Mesendoderm (in vitro differentiated cells): ENCODE results near the gene CRABP2.

Experiments
- DNase-seq: peaks from one replicate; pipeline ENCODE4 v3.0.0; 2013
- H2AK5ac ChIP-seq: 2 replicates; pipeline ENCODE4 v1.6.1; 2013; ENCODE audit warnings: low read length, inconsistent platforms
- H2BK120ac ChIP-seq: 2 replicates; pipeline ENCODE4 v1.6.1; 2013; ENCODE audit warnings: low read depth, mild to moderate bottlenecking, low read length, moderate library complexity, mixed read lengths
- H2BK15ac ChIP-seq: replicated peaks from 2 replicates; pipeline ENCODE4 v1.6.1; 2013; ENCODE audit warnings: low read depth, mild to moderate bottlenecking, moderate library complexity
- H2BK5ac ChIP-seq: 2 replicates; pipeline ENCODE4 v1.6.1; 2013; ENCODE audit warnings: low read length, inconsistent platforms
- H3K18ac ChIP-seq: 2 replicates; pipeline ENCODE4 v1.6.1; 2013; ENCODE audit warnings: mild to moderate bottlenecking, low read length, mixed read lengths
- H3K23ac ChIP-seq: one replicate; pipeline ENCODE4 v1.6.1; 2013; ENCODE audit warnings: low read length
- H3K27ac ChIP-seq: 2 replicates; pipeline ENCODE4 v1.5.1; 2013; ENCODE audit warnings: low read depth, mild to moderate bottlenecking, inconsistent platforms, low read length, moderate library complexity
- H3K27me3 ChIP-seq: 2 replicates; pipeline ENCODE4 v1.6.1; 2013; ENCODE audit warnings: low read length, control low read depth, mild to moderate bottlenecking, inconsistent platforms; ENCODE audit not compliant: insufficient read depth, poor library complexity
- H3K36me3 ChIP-seq: 2 replicates; pipeline ENCODE4 v1.6.1; 2013; ENCODE audit warnings: low read length, inconsistent platforms; ENCODE audit not compliant: control insufficient read depth, insufficient read depth
- H3K4ac ChIP-seq: one replicate; pipeline ENCODE4 v1.6.1; 2013; ENCODE audit warnings: low read depth, mild to moderate bottlenecking, low read length, moderate library complexity
- H3K4me1 ChIP-seq: 2 replicates; pipeline ENCODE4 v1.6.1; 2013; ENCODE audit warnings: low read depth, low read length, inconsistent platforms; ENCODE audit not compliant: control insufficient read depth
- H3K4me2 ChIP-seq: 2 replicates; pipeline ENCODE4 v1.6.1; 2013; ENCODE audit warnings: low read length
- H3K4me3 ChIP-seq: 2 replicates; pipeline ENCODE4 v1.5.1; 2013; ENCODE audit warnings: mild to moderate bottlenecking, low read length
- H3K56ac ChIP-seq: one replicate; pipeline ENCODE4 v1.6.1; 2013; ENCODE audit warnings: low read length
- H3K79me1 ChIP-seq: 2 replicates; pipeline ENCODE4 v1.6.1; 2013; ENCODE audit warnings: low read length, inconsistent platforms
- H3K79me2 ChIP-seq: 2 replicates; pipeline ENCODE4 v1.6.1; 2013; ENCODE audit warnings: mild to moderate bottlenecking, low read length; ENCODE audit not compliant: control insufficient read depth, insufficient read depth
- H3K9ac ChIP-seq: 2 replicates; pipeline ENCODE4 v1.6.1; 2013; ENCODE audit warnings: low read length, inconsistent platforms
- H4K5ac ChIP-seq: one replicate; pipeline ENCODE4 v1.6.1; 2013; ENCODE audit warnings: low read length
- H4K8ac ChIP-seq: one replicate; pipeline ENCODE4 v1.6.1; 2013; ENCODE audit warnings: low read depth, mild to moderate bottlenecking, control low read depth, low read length, moderate library complexity
- WGBS: extraction: QIAGEN DNeasy Blood & Tissue Kit; methylation state at CpG from one replicate; pipeline ENCODE4 v1.1.7; 2013; ENCODE audit warnings: low lambda C conversion rate, missing lambda C conversion rate; ENCODE audit not compliant: insufficient coverage; ENCODE audit errors: extremely low coverage; 5-methylcytosine and 5-hydroxymethylcytosine counted together

Gene CRABP2

DNA sequence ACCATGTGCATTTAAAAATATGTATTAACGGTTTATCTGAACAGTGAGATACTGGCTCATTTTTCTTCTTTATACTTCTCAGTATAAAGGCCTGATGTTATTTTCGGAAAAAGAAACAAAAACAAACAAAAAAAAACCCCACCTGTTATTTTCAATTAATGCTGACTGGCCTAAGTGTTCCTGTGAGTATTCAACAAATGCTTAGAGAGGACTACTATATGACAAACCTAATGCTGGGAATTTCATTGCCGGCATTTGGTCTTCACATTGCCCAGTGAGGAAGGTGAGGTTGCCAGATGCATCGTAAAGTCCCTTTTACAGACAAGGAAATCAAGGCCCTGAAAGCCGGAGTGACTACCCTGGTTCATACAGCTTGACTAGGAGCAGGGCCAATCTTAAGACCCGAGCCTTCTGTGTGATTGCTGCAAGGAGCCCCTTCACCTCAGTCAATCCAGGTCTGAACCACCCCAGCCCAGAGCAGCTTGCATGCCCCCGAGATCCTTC lies 34.9 kb upstream of the CRABP2 start:
- Histone ChIP-seq H3K56ac (peak overlapping the region; percentile 98), H2BK15ac (no peak overlapping the region), H3K4me2 (peak overlapping the region; percentile 94), H3K27me3 (no peaks in the 10 kb centered on the region), H3K79me2 (peaks cover 9% of the 10 kb centered on the region), H3K36me3 (peaks cover 7% of the 10 kb centered on the region), H2BK5ac (peak overlapping the region; percentile 56), H3K79me1 (peaks cover 7% of the 10 kb centered on the region), H3K4me3 (peak overlapping the region; percentile 82), H4K5ac (peak overlapping the region; percentile 72), H3K9ac (peak overlapping the region; percentile 97), H3K23ac (peak overlapping the region; percentile 76), H3K4ac (peak overlapping the region; percentile 4), H3K18ac (no peak overlapping the region), H4K8ac (no peak overlapping the region), H3K27ac (peak overlapping the region; percentile 56), H2BK120ac (no peak overlapping the region), H3K4me1 (peaks cover 7% of the 10 kb centered on the region), H2AK5ac (peak overlapping the region; percentile 96)
- no CpG with 5 or more reads among the region's 7 CpGs for WGBS
- no peak for DNase-seq

- DNase-seq = no peak
- H3K27me3 ChIP-seq = no peaks in the 10 kb centered on the region
- no peaks in the 10 kb centered on the region for H3K79me1 ChIP-seq
- H2AK5ac ChIP-seq = no peak overlapping the region
- no peak overlapping the region for H3K4ac ChIP-seq
- no peak overlapping the region for H2BK120ac ChIP-seq
- H3K79me2 ChIP-seq = no peaks in the 10 kb centered on the region
- no peak overlapping the region for H3K18ac ChIP-seq
- H3K27ac ChIP-seq = no peak overlapping the region
- H3K4me3 ChIP-seq = no peak overlapping the region
- H3K9ac ChIP-seq = no peak overlapping the region
- H3K23ac ChIP-seq = no peak overlapping the region
- H3K4me1 ChIP-seq = peaks cover 6% of the 10 kb centered on the region
- no peak overlapping the region for H3K4me2 ChIP-seq
- no CpG with 5 or more reads among the region's 2 CpGs for WGBS
- H2BK15ac ChIP-seq = no peak overlapping the region
- H3K36me3 ChIP-seq = peaks cover 4% of the 10 kb centered on the region
- no peak overlapping the region for H4K5ac ChIP-seq
- H2BK5ac ChIP-seq = no peak overlapping the region
- H3K56ac ChIP-seq = no peak overlapping the region
- H4K8ac ChIP-seq = no peak overlapping the region
These were observed 33.5 kb upstream of the CRABP2 start for GRCh38 chr1:156738916-156739315.

GRCh38 chr1:156738407-156738806 lies 33.0 kb upstream of the CRABP2 start:
- H3K79me2 ChIP-seq = no peaks in the 10 kb centered on the region
- H4K5ac ChIP-seq = no peak overlapping the region
- H2BK15ac ChIP-seq = no peak overlapping the region
- no peak overlapping the region for H4K8ac ChIP-seq
- H3K27ac ChIP-seq = no peak overlapping the region
- H2BK5ac ChIP-seq = no peak overlapping the region
- no peak overlapping the region for H3K4me2 ChIP-seq
- no CpG with 5 or more reads among the region's 10 CpGs for WGBS
- H3K18ac ChIP-seq = no peak overlapping the region
- H3K79me1 ChIP-seq = no peaks in the 10 kb centered on the region
- no peak overlapping the region for H2BK120ac ChIP-seq
- no peak overlapping the region for H3K9ac ChIP-seq
- H3K56ac ChIP-seq = no peak overlapping the region
- no peak for DNase-seq
- no peak overlapping the region for H3K4me3 ChIP-seq
- H3K23ac ChIP-seq = no peak overlapping the region
- H2AK5ac ChIP-seq = no peak overlapping the region
- H3K27me3 ChIP-seq = no peaks in the 10 kb centered on the region
- peaks cover 6% of the 10 kb centered on the region for H3K4me1 ChIP-seq
- H3K4ac ChIP-seq = no peak overlapping the region
- peaks cover 4% of the 10 kb centered on the region for H3K36me3 ChIP-seq

DNA sequence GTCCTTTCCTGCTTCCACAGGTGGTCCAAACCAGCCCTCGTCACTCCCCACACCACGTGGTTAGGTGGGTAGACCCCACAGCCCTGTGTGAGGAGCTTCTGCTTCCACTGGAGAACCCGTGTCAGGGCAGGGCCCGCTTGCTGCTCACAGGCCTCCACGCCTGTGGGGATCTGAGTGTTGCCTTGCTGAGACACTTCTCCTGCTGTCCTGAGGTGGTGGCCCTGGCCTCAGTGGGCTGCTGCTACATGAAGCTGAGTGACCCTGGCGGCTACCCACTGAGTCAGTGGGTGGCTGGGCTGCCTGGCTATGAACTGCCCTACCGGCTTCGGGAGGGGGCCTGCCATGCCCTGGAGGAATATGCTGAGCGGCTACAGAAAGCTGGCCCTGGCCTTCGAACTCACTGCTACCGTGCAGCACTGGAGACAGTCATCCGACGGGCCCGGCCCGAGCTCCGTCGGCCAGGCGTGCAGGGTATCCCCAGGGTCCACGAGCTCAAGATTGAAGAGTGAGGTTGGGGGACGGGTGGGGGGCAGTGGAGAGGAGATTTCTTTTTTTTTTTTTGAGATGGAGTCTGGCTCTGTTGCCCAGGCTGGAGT lies 28.7 kb upstream of the CRABP2 start:
- Histone ChIP-seq H3K56ac (no peak overlapping the region), H3K4me2 (no peak overlapping the region), H3K79me1 (peaks cover 3% of the 10 kb centered on the region), H4K5ac (no peak overlapping the region), H3K27me3 (no peaks in the 10 kb centered on the region), H2BK120ac (no peak overlapping the region), H2BK5ac (no peak overlapping the region), H3K23ac (no peak overlapping the region), H3K27ac (no peak overlapping the region), H3K79me2 (peaks cover 2% of the 10 kb centered on the region), H3K18ac (no peak overlapping the region), H2AK5ac (no peak overlapping the region), H3K4me3 (no peak overlapping the region), H4K8ac (no peak overlapping the region), H3K4ac (no peak overlapping the region), H2BK15ac (no peak overlapping the region), H3K36me3 (peaks cover 2% of the 10 kb centered on the region), H3K4me1 (no peaks in the 10 kb centered on the region), H3K9ac (no peak overlapping the region)
- DNase-seq = no peak
- no CpG with 5 or more reads among the region's 20 CpGs for WGBS

GRCh38 chr1:156728599-156729462 lies 23.4 kb upstream of the CRABP2 start, which contains the start of gene ISG20L2:
ISG20L2 (minus strand) TSS chr1:156728766; CDS start chr1:156727652, 1,114 bp downstream.
- Histone ChIP-seq H3K23ac (no peak within 1 kb of the TSS), H4K8ac (no peak within 1 kb of the TSS)
- WGBS = no CpG with 5 or more reads among the region's 57 CpGs

More at GRCh38 chr1:156728599-156729462, 23.4 kb upstream of the CRABP2 start, which contains the start of gene ISG20L2:
- peaks cover 8% of the 10 kb centered on the region for H3K4me1 ChIP-seq
- peaks cover 2% of the 10 kb centered on the region for H3K36me3 ChIP-seq
- peak within 1 kb of the TSS; percentile 28 for H2AK5ac ChIP-seq
- H3K9ac ChIP-seq = peak within 1 kb of the TSS; percentile 99
- H4K5ac ChIP-seq = peak within 1 kb of the TSS; percentile 10
- H3K18ac ChIP-seq = peak within 1 kb of the TSS; percentile 72
- H3K79me2 ChIP-seq = peaks cover 44% of the 10 kb centered on the region
- H3K4ac ChIP-seq = peak within 1 kb of the TSS; percentile 46
- H2BK120ac ChIP-seq = no peak within 1 kb of the TSS
- no peak within 1 kb of the TSS for H2BK15ac ChIP-seq
- H3K4me3 ChIP-seq = peak within 1 kb of the TSS; percentile 98
- H3K56ac ChIP-seq = peak within 1 kb of the TSS; percentile 99
- H3K79me1 ChIP-seq = peaks cover 27% of the 10 kb centered on the region
- peak; percentile 99 for DNase-seq
- H3K27me3 ChIP-seq = no peaks in the 10 kb centered on the region
- H3K4me2 ChIP-seq = peak within 1 kb of the TSS; percentile 89
- H3K27ac ChIP-seq = peak within 1 kb of the TSS; percentile 46
- H2BK5ac ChIP-seq = peak within 1 kb of the TSS; percentile 62
